ENCODE results near the gene CYP4F2. TPM values are rescaled to one million over a fixed set of nuclear protein-coding genes. Genes with fewer than 3 reads are reported as not detected.

The CYP4F2 gene
- total RNA-seq, 3 donors from 2014 or later (not counting 1 experiment from before 2014, with no cell fraction given), result 0.75 TPM; not detected in 2

GRCh38 chr19:15828121-15828610 lies 69.7 kb downstream of the CYP4F2 start:
- Mint-ChIP-seq H3K27ac (no peak overlapping the region), H3K27me3 (ENCODE audit: low read depth in 2 of 2) (peaks cover 12 to 15% of the 10 kb centered on the region in 2 donors), H3K36me3 (no peaks in the 10 kb centered on the region), H3K4me1 (no peaks in the 10 kb centered on the region), H3K9me3 (no peaks in the 10 kb centered on the region), H3K4me3 (no peak overlapping the region)
- H3K27me3 ChIP-seq (ENCODE audit: control insufficient read depth, insufficient read depth, low read length), result no peaks in the 10 kb centered on the region
- no peak overlapping the region for H3K4me3 ChIP-seq (ENCODE audit: low read length)
- DNase-seq (no peak), ATAC-seq (no peak)
- TF ChIP-seq, protein P1, sequence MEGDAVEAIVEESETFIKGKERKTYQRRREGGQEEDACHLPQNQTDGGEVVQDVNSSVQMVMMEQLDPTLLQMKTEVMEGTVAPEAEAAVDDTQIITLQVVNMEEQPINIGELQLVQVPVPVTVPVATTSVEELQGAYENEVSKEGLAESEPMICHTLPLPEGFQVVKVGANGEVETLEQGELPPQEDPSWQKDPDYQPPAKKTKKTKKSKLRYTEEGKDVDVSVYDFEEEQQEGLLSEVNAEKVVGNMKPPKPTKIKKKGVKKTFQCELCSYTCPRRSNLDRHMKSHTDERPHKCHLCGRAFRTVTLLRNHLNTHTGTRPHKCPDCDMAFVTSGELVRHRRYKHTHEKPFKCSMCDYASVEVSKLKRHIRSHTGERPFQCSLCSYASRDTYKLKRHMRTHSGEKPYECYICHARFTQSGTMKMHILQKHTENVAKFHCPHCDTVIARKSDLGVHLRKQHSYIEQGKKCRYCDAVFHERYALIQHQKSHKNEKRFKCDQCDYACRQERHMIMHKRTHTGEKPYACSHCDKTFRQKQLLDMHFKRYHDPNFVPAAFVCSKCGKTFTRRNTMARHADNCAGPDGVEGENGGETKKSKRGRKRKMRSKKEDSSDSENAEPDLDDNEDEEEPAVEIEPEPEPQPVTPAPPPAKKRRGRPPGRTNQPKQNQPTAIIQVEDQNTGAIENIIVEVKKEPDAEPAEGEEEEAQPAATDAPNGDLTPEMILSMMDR (IDR thresholded peaks at IDR 0.05), result no peak
- peaks cover 6% of the 10 kb centered on the region for H3K4me1 ChIP-seq (ENCODE audit: control insufficient read depth, insufficient read depth, low read length)
- no peaks in the 10 kb centered on the region for H3K36me3 ChIP-seq (ENCODE audit: control insufficient read depth, insufficient read depth, low read length)
- H3K27ac ChIP-seq (ENCODE audit: low read length), result no peak overlapping the region
- 60% methylated on average over 7 of the region's 7 CpGs for WGBS (ENCODE audit: insufficient coverage)
- H3K9me3 ChIP-seq (ENCODE audit: control insufficient read depth, insufficient read depth, low read length), result no peaks in the 10 kb centered on the region
- intact Hi-C loops (cut with micrococcal nuclease), result no loop called here

Other genes with a start within 250 kb of the CYP4F2 start
- 1 to 10 TPM in 1 of 3 donors, under 1 TPM in 1, not detected in 1; 0.43 to 3.9 TPM for gene CYP4F12, start 225.0 kb downstream of the CYP4F2 start, total RNA-seq
- gene OR10H2, start 170.1 kb downstream of the CYP4F2 start, total RNA-seq, result not detected
- not detected for gene OR10H3, start 160.1 kb downstream of the CYP4F2 start, total RNA-seq
- not detected for gene OR10H5, start 110.4 kb downstream of the CYP4F2 start, total RNA-seq
- gene OR10H1, start 82.4 kb downstream of the CYP4F2 start, total RNA-seq, result under 1 TPM in 2 of 3 donors, not detected in 1; 0.08 to 0.12 TPM
- not detected for gene CYP4F11, start 36.5 kb upstream of the CYP4F2 start, total RNA-seq
- gene OR10H4, start 50.9 kb upstream of the CYP4F2 start, total RNA-seq, result not detected
- 100 to 1,000 TPM; 239 to 283 (median 266) TPM for gene TPM4, start 178.4 kb upstream of the CYP4F2 start, total RNA-seq
- gene RAB8A, start 213.8 kb upstream of the CYP4F2 start, total RNA-seq, result 100 to 1,000 TPM; 137 to 161 (median 149) TPM
- 100 to 1,000 TPM; 203 to 319 (median 278) TPM for gene HSH2D, start 245.6 kb upstream of the CYP4F2 start, total RNA-seq